ENCODE data around the gene TPD52L1. TPM values are rescaled to one million over a fixed set of nuclear protein-coding genes. Genes with fewer than 3 reads are reported as not detected.
"Not testable (repeated sequence)": the region's sequence is repeated elsewhere in the genome, so short reads cannot be mapped to it uniquely, and the experiment has no call there.

TPD52L1 gene
- total and polyA plus RNA-seq, 2 donors (not counting 3 experiments of a cell fraction or from before 2014, with no cell fraction given), result 0.29 to 0.37 TPM

DNA sequence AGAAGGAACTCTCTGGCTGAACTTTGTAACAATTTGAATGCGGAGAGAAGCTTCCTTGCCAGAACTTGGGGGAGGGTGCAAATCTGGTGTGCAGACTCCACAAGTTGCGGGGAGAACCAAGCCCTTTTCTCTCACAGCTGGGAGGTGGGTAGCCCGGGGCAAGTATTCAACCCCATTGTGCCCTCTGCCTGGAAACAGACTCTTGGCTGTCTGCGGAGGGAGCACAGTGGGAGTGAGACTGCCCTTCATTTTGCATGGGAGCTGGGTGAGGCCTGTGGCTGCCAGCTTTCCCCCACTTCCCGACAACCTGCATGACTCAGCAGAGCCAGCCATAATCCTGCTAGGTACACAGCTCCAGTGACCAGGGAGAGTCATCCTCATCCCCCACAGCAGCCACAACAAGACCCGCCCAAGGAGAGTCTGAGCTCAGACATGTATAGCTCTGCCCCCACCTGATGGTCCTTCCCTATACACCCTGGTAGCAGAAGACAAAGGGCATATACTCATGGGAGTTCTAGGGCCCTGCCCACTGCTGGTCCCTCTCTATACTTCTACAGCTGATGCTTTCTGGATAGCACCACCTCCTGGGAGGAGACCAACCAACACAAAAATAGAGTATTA, 29.4 kb upstream of the TPD52L1 start:
- POLR2A ChIA-PET, result no interaction called here
- dilution Hi-C loops (cut with MboI; ENCODE audit: extremely low pct_ligation_motif_present, low sequenced_read_pairs), result loop anchor here (25.0 kb wide), 1 partner anchor 262 kb away; no protein-coding TSS in a partner anchor
- CTCF ChIA-PET, result interaction anchor here (1.0 to 2.0 kb wide), 4 partner anchors 9 to 254 kb away, joined by 3 to 14 read pairs (median 7); no protein-coding TSS in a partner anchor

DNA sequence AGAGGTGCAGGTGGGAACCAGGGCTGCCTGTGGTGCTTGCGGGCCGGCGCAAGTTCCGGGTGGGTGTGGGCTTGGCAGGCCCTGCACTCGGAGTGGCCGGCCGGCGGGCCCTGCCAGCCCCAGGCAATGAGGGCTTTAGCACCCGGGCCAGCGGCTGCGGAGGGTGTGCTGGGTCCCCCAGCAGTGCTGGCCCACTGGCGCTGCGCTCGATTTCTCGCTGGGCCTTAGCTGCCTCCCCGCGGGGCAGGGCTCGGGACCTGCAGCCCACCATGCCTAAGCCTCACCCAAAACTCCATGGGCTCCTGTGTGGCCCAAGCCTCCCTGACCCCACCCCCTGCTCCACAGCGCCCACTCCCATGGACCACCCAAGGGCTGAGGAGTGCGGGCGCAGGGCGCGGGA, 27.7 kb upstream of the TPD52L1 start:
- H2AFZ ChIP-seq (ENCODE audit: low read depth, low read length); H3K79me2 ChIP-seq (ENCODE audit: control insufficient read depth, insufficient read depth, low read length); H3K4me3 ChIP-seq (replicated peaks in 1 of 3; ENCODE audit: insufficient read depth in 1 of 3, low read depth in 1 of 3, low read length in 3 of 3); POLR2A ChIA-PET; H3K4me2 ChIP-seq (ENCODE audit: insufficient read depth, low read length); H3K27me3 ChIP-seq (ENCODE audit: control insufficient read depth in 2 of 2, insufficient read depth in 2 of 2, low read length in 2 of 2); H3K36me3 ChIP-seq (ENCODE audit: control insufficient read depth in 2 of 2, extremely low read depth in 1 of 2, insufficient read depth in 2 of 2, low read length in 2 of 2); H3K9me3 ChIP-seq (replicated peaks; ENCODE audit: control insufficient read depth, insufficient read depth, low read length); intact Hi-C loops (cut with micrococcal nuclease); H4K20me1 ChIP-seq (replicated peaks; ENCODE audit: control insufficient read depth, extremely low read depth, insufficient read depth, low read length); CTCF ChIA-PET; dilution Hi-C loops (cut with MboI; ENCODE audit: extremely low pct_ligation_motif_present, low sequenced_read_pairs); H3K27ac ChIP-seq (ENCODE audit: insufficient read depth, low read depth, low read length); H3K9ac ChIP-seq (replicated peaks; ENCODE audit: extremely low read depth, insufficient read depth, low read length); BruUV-seq (replicated peaks); H3K4me1 ChIP-seq (ENCODE audit: control insufficient read depth, extremely low read depth, insufficient read depth, low read length); DNase-seq (ENCODE audit: low read depth, low spot score); FAIRE-seq; H3K9me1 ChIP-seq (replicated peaks; ENCODE audit: control insufficient read depth, extremely low read depth, insufficient read depth, low read length): not testable (repeated sequence)

More for the DNA sequence above, 29.4 kb upstream of the TPD52L1 start:
- H3K4me2 ChIP-seq (ENCODE audit: insufficient read depth, low read length), result no peak overlapping the region
- no peak overlapping the region for H3K4me3 ChIP-seq (replicated peaks in 1 of 3; ENCODE audit: insufficient read depth in 1 of 3, low read depth in 1 of 3, low read length in 3 of 3)
- no peaks in the 10 kb centered on the region for H3K79me2 ChIP-seq (ENCODE audit: control insufficient read depth, insufficient read depth, low read length)
- no peak overlapping the region for H3K9ac ChIP-seq (replicated peaks; ENCODE audit: extremely low read depth, insufficient read depth, low read length)
- H2AFZ ChIP-seq (ENCODE audit: low read depth, low read length), result no peak overlapping the region
- H3K36me3 ChIP-seq (ENCODE audit: control insufficient read depth in 2 of 2, extremely low read depth in 1 of 2, insufficient read depth in 2 of 2, low read length in 2 of 2), result no peaks in the 10 kb centered on the region
- peak; percentile 8 for FAIRE-seq
- H3K27ac ChIP-seq (ENCODE audit: insufficient read depth, low read depth, low read length), result no peak overlapping the region
- H3K9me3 ChIP-seq (replicated peaks; ENCODE audit: control insufficient read depth, insufficient read depth, low read length), result no peaks in the 10 kb centered on the region
- TF ChIP-seq EZH2 (IDR thresholded peaks at IDR 0.05; ENCODE audit: borderline replicate concordance, low read depth, low read length, severe bottlenecking) (no peak), FOS (IDR thresholded peaks at IDR 0.05; ENCODE audit: borderline replicate concordance, insufficient read depth, low read length) (no peak), MAX (IDR thresholded peaks at IDR 0.05; ENCODE audit: insufficient read depth, insufficient read length) (no peak), GATA2 (IDR thresholded peaks at IDR 0.05; ENCODE audit: insufficient read depth, insufficient read length, low read depth, low read length) (no peak), MYC (IDR thresholded peaks at IDR 0.05; ENCODE audit: low read depth, low read length) (no peak), JUN (IDR thresholded peaks at IDR 0.05; ENCODE audit: borderline replicate concordance, insufficient read depth, insufficient read length, low read depth) (no peak), POLR2AphosphoS5 (IDR thresholded peaks at IDR 0.05; ENCODE audit: insufficient read depth, low read depth, low read length) (no peak), POLR2A (IDR thresholded peaks at IDR 0.05; ENCODE audit: low read depth, low read length) (no peak)
- TF ChIP-seq, protein P1, sequence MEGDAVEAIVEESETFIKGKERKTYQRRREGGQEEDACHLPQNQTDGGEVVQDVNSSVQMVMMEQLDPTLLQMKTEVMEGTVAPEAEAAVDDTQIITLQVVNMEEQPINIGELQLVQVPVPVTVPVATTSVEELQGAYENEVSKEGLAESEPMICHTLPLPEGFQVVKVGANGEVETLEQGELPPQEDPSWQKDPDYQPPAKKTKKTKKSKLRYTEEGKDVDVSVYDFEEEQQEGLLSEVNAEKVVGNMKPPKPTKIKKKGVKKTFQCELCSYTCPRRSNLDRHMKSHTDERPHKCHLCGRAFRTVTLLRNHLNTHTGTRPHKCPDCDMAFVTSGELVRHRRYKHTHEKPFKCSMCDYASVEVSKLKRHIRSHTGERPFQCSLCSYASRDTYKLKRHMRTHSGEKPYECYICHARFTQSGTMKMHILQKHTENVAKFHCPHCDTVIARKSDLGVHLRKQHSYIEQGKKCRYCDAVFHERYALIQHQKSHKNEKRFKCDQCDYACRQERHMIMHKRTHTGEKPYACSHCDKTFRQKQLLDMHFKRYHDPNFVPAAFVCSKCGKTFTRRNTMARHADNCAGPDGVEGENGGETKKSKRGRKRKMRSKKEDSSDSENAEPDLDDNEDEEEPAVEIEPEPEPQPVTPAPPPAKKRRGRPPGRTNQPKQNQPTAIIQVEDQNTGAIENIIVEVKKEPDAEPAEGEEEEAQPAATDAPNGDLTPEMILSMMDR (IDR thresholded peaks at IDR 0.05; ENCODE audit: extremely low read depth in 1 of 2, insufficient read depth in 1 of 2, low read depth in 1 of 2, low read length in 2 of 2), result no peak
- no peaks in the 10 kb centered on the region for H3K9me1 ChIP-seq (replicated peaks; ENCODE audit: control insufficient read depth, extremely low read depth, insufficient read depth, low read length)
- no peaks in the 10 kb centered on the region for H3K4me1 ChIP-seq (ENCODE audit: control insufficient read depth, extremely low read depth, insufficient read depth, low read length)
- H3K27me3 ChIP-seq (ENCODE audit: control insufficient read depth in 2 of 2, insufficient read depth in 2 of 2, low read length in 2 of 2), result no peaks in the 10 kb centered on the region
- H4K20me1 ChIP-seq (replicated peaks; ENCODE audit: control insufficient read depth, extremely low read depth, insufficient read depth, low read length), result no peaks in the 10 kb centered on the region
- intact Hi-C loops (cut with micrococcal nuclease), result no loop called here
- BruUV-seq (replicated peaks), result no TSS peak
- DNase-seq (ENCODE audit: low read depth, low spot score), result no peak

Measured in endothelial cell of umbilical vein (primary cell).